ENCODE data around the gene GATC. TPM values are rescaled to one million over a fixed set of nuclear protein-coding genes. Genes with fewer than 3 reads are reported as not detected.
A peak's percentile ranks its signal among the peaks of the same experiment; 100 is the strongest.

GATC gene
- total RNA-seq, 1 donor from 2014 or later, result 15.5 TPM

DNA sequence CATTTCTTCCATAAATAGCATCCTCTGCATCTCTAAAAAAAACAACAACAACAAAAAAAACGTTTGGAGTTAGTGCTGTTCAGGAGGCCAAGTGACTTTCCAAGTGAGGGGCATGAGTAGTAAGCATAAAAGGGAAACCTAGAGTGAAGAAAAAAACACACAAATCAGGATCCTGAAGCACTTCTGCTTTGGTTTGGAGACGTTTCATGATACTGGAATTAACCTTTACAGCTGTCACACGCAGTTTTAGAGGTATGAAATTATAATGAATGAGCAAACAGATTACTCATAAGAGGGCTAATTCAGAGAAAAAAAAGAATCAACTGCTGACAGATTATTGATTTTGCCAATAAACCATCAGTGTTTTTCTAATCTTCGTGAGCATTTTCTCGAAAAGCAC is 19.5 kb downstream of the GATC start:
- no peaks in the 10 kb centered on the region for H3K27me3 ChIP-seq
- no peak for TF ChIP-seq POLR2A (IDR thresholded peaks at IDR 0.05)
- no peak for TF ChIP-seq POLR2AphosphoS5 (IDR thresholded peaks at IDR 0.05; ENCODE audit: insufficient read depth in 1 of 2, low read depth in 1 of 2)
- TF ChIP-seq, protein P1, sequence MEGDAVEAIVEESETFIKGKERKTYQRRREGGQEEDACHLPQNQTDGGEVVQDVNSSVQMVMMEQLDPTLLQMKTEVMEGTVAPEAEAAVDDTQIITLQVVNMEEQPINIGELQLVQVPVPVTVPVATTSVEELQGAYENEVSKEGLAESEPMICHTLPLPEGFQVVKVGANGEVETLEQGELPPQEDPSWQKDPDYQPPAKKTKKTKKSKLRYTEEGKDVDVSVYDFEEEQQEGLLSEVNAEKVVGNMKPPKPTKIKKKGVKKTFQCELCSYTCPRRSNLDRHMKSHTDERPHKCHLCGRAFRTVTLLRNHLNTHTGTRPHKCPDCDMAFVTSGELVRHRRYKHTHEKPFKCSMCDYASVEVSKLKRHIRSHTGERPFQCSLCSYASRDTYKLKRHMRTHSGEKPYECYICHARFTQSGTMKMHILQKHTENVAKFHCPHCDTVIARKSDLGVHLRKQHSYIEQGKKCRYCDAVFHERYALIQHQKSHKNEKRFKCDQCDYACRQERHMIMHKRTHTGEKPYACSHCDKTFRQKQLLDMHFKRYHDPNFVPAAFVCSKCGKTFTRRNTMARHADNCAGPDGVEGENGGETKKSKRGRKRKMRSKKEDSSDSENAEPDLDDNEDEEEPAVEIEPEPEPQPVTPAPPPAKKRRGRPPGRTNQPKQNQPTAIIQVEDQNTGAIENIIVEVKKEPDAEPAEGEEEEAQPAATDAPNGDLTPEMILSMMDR (IDR thresholded peaks at IDR 0.05), result no peak
- DNase-seq (ENCODE audit: extremely low spot score in 2 of 2), result no peak
- intact Hi-C loops (cut with DNase I), result no loop called here
- H3K27ac ChIP-seq, result no peak overlapping the region
- H3K4me3 ChIP-seq, result no peak overlapping the region
- H3K36me3 ChIP-seq, result peaks cover 0 to 46% of the 10 kb centered on the region in 2 donors
- H3K4me1 ChIP-seq, result peaks cover 35% of the 10 kb centered on the region
- no peaks in the 10 kb centered on the region for H3K9me3 ChIP-seq

DNA sequence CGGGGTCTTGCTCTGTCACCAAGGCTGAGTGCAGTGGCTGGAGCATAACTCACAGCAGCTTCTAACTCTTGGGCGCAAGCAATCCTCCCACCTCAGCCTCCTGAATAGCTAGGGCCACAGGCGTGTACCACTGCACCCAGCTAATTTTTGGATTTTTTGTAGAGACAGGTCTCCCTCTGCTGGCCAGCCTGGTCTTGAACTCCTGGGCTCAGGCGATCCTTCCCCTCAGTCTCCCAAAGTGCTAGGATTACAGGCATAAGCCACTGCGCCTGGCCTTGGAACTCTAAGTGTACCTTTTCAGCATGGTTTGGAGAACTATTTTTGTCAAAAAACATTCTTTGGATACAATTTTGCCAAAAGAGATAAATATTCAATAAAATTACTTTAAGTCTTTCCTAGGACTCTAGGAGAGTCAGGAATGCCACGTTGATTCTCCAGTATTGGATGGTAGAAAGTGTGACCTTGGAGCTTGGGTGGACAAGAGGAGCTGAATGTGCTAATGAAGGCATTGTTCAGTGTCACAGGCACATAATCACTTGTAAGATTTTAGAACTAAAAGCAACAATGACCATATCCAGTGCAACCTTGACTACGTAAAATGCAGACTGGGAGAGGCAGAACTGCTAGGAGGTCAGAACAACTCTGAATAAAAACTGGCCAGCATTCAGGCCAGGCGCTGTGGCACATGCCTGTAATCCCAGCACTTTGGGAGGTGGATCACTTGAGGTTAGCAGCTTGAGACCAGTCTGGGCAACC is 20.5 kb downstream of the GATC start:
- H3K4me1 ChIP-seq, result peaks cover 44% of the 10 kb centered on the region
- peaks cover 0 to 36% of the 10 kb centered on the region in 2 donors for H3K36me3 ChIP-seq
- no peak for DNase-seq (ENCODE audit: extremely low spot score in 2 of 2)
- no peak overlapping the region for H3K27ac ChIP-seq
- TF ChIP-seq, protein P1 (IDR thresholded peaks at IDR 0.05), result peak in 1 of 3 experiments; percentile 20
- TF ChIP-seq POLR2A (IDR thresholded peaks at IDR 0.05), result no peak
- no peaks in the 10 kb centered on the region for H3K9me3 ChIP-seq
- no peaks in the 10 kb centered on the region for H3K27me3 ChIP-seq
- intact Hi-C loops (cut with DNase I), result no loop called here
- no peak overlapping the region for H3K4me3 ChIP-seq

DNA sequence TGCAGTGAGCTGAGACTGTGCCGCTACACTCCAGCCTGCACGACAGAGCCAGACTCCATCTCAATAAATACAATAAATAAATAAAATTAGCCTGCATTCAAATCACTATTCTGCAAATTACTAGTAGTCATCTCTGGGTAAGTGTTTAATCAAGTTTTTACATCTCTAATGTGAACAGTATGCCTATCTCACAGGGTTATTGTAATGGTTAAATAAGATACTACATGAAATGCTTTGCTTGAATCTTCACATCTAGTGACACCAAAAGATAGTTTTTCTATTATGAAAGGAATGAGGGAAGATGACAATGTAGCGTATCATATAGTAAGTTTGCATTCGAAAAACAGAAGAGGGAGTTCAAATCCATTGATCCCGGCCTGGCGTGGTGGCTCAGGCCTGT is 21.2 kb downstream of the GATC start:
- TF ChIP-seq, protein P1 (IDR thresholded peaks at IDR 0.05), result no peak
- Histone ChIP-seq H3K27ac (no peak overlapping the region), H3K9me3 (no peaks in the 10 kb centered on the region), H3K4me1 (peaks cover 44% of the 10 kb centered on the region), H3K27me3 (no peaks in the 10 kb centered on the region), H3K36me3 (peaks cover 0 to 29% of the 10 kb centered on the region in 2 donors), H3K4me3 (no peak overlapping the region)
- no peak for DNase-seq (ENCODE audit: extremely low spot score in 2 of 2)
- intact Hi-C loops (cut with DNase I), result no loop called here

DNA sequence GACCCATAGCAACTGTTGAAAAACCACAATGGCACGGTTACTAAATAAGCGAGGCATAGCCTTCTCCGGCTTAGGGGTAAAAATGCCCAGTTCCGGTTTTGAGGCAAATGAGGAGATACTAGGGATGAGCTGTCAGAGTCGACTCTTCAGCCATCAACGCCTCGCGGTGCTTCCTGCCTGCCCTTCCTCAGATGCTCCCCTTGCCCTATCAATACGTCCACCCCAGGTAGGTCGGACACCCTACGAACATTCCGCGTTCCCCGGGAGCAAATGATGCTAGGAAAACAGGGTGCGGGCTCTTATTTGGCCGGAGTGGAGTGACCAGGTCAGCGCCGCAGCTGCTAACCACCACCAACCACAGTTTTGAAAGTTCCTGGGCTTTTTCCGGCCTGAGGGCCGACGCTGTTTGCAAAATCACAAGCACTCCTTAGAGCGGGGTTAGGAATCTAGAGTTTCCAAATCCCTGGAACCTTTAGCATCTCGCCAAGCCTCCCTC is 22.1 kb downstream of the GATC start:
- peaks cover 44% of the 10 kb centered on the region for H3K4me1 ChIP-seq
- H3K4me3 ChIP-seq, result peak overlapping the region; percentile 92
- no peak for TF ChIP-seq POLR2A (IDR thresholded peaks at IDR 0.05)
- TF ChIP-seq POLR2AphosphoS5 (IDR thresholded peaks at IDR 0.05; ENCODE audit: insufficient read depth in 1 of 2, low read depth in 1 of 2), result no peak
- H3K36me3 ChIP-seq, result peaks cover 0 to 20% of the 10 kb centered on the region in 2 donors
- intact Hi-C loops (cut with DNase I), result no loop called here
- H3K27me3 ChIP-seq, result no peaks in the 10 kb centered on the region
- H3K27ac ChIP-seq, result peak overlapping the region; percentile 93
- DNase-seq (ENCODE audit: extremely low spot score in 2 of 2), result no peak
- no peaks in the 10 kb centered on the region for H3K9me3 ChIP-seq

DNA sequence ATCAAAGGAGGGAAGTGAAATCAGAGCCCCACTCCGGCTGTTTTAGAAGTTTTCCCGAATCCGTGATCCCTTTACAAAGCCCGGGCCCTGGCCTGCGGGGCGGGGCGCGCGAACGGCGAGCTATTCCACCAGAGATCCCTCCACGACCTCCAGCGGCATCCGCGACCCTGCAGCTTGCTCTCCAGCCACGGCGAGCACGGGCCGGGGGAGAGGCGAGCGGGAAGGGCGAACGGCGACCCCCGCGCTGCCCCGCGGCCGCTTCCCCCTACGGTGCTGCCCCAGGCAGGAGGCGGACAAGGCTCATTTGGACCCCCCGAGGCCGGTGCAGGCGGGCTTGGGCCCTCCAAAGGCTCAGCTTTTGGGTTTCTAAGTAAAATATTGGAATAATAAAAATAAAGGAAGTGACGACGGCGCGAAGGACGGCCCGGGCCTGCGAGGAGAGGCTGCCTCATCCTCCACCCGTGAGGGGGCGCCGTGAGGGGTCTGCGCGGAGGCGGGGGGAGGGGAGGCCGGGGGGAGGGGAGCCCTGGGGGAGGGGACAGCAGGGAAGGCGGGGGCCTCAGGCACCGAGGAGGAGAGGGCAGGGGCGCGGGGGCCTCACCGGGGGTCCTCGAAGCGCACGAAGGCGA is 22.7 kb downstream of the GATC start:
- no peak for DNase-seq (ENCODE audit: extremely low spot score in 2 of 2)
- TF ChIP-seq POLR2AphosphoS5 (IDR thresholded peaks at IDR 0.05; ENCODE audit: insufficient read depth in 1 of 2, low read depth in 1 of 2) (peak in 1 of 2 donors; percentile 51), POLR2A (IDR thresholded peaks at IDR 0.05) (no peak)

More for the DNA sequence above, 22.7 kb downstream of the GATC start:
- H3K27me3 ChIP-seq, result no peaks in the 10 kb centered on the region
- H3K36me3 ChIP-seq, result peaks cover 0 to 14% of the 10 kb centered on the region in 2 donors
- intact Hi-C loops (cut with DNase I), result no loop called here
- peak overlapping the region; percentile 93 for H3K27ac ChIP-seq
- H3K4me3 ChIP-seq, result peak overlapping the region; percentile 92
- peaks cover 44% of the 10 kb centered on the region for H3K4me1 ChIP-seq
- H3K9me3 ChIP-seq, result no peaks in the 10 kb centered on the region
